H9 (cell line): Measurements from ENCODE around the gene RUNX1. TPM values are rescaled to one million over a fixed set of nuclear protein-coding genes. Genes with fewer than 3 reads are reported as not detected.

Source experiments
- DNase-seq: peaks from one replicate; pipeline ENCODE4 v3.0.0-alpha.2; 2017
- H2AFZ ChIP-seq: one replicate; pipeline ENCODE4 v1.6.1; 2013; ENCODE audit warnings: mild to moderate bottlenecking, low read length, control low read depth, moderate library complexity
- H2AK5ac ChIP-seq: 2 replicates; pipeline ENCODE4 v1.6.1; 2013; ENCODE audit warnings: low read length, control low read depth, mixed read lengths; ENCODE audit not compliant: insufficient read length
- H2BK120ac ChIP-seq: one replicate; pipeline ENCODE4 v1.6.1; 2013; ENCODE audit warnings: low read depth, mild to moderate bottlenecking, low read length, control low read depth, inconsistent platforms; ENCODE audit not compliant: poor library complexity, severe bottlenecking
- H2BK12ac ChIP-seq: 2 replicates; pipeline ENCODE4 v1.6.1; 2013; ENCODE audit warnings: low read length, control low read depth, mixed read lengths, low read depth; ENCODE audit not compliant: insufficient read length
- H2BK15ac ChIP-seq: 2 replicates; pipeline ENCODE4 v1.6.1; 2013; ENCODE audit warnings: low read depth, low read length, control low read depth
- H2BK20ac ChIP-seq: one replicate; pipeline ENCODE4 v1.6.1; 2013; ENCODE audit warnings: low read depth, mild to moderate bottlenecking, low read length, control low read depth, inconsistent platforms; ENCODE audit not compliant: poor library complexity, severe bottlenecking
- H2BK5ac ChIP-seq: 2 replicates; pipeline ENCODE4 v1.6.1; 2013; ENCODE audit warnings: low read length, control low read depth, mixed read lengths; ENCODE audit not compliant: insufficient read length
- H3K14ac ChIP-seq: 2 replicates; pipeline ENCODE4 v1.6.1; 2013; ENCODE audit warnings: low read length, control low read depth; ENCODE audit not compliant: insufficient read depth
- H3K18ac ChIP-seq: 2 replicates; pipeline ENCODE4 v1.6.1; 2013; ENCODE audit warnings: low read depth, mild to moderate bottlenecking, mixed read lengths, low read length, control low read depth; ENCODE audit not compliant: insufficient read length
- H3K23ac ChIP-seq: 2 replicates; pipeline ENCODE4 v1.6.1; 2013; ENCODE audit warnings: low read length, control low read depth, mixed read lengths, low read depth; ENCODE audit not compliant: insufficient read length
- H3K23me2 ChIP-seq: 2 replicates; pipeline ENCODE4 v1.6.1; 2013; ENCODE audit warnings: low read depth, mild to moderate bottlenecking, mixed read lengths, low read length, control low read depth; ENCODE audit not compliant: insufficient read length, poor library complexity, severe bottlenecking
- H3K27ac ChIP-seq: 2 replicates; pipeline ENCODE4 v1.5.1; 2013; ENCODE audit warnings: low read length, control low read depth, mixed read lengths, low read depth; ENCODE audit not compliant: insufficient read length
- H3K27me3 ChIP-seq: 2 replicates; pipeline ENCODE4 v1.6.1; 2013; ENCODE audit warnings: low read length, control low read depth, inconsistent platforms; ENCODE audit not compliant: insufficient read depth
- H3K4ac ChIP-seq: 2 replicates; pipeline ENCODE4 v1.6.1; 2013; ENCODE audit warnings: low read depth, mild to moderate bottlenecking, control low read depth, inconsistent platforms, low read length, moderate library complexity
- H3K4me1 ChIP-seq: 2 replicates; pipeline ENCODE4 v1.6.1; 2013; ENCODE audit warnings: low read length, control low read depth, inconsistent platforms; ENCODE audit not compliant: insufficient read depth
- H3K4me2 ChIP-seq: 2 replicates; pipeline ENCODE4 v1.6.1; 2013; ENCODE audit warnings: low read length, control low read depth, mixed read lengths; ENCODE audit not compliant: insufficient read length, insufficient read depth
- H3K56ac ChIP-seq: 2 replicates; pipeline ENCODE4 v1.6.1; 2013; ENCODE audit warnings: low read depth, mild to moderate bottlenecking, mixed read lengths, low read length, control low read depth; ENCODE audit not compliant: insufficient read length
- H3K79me1 ChIP-seq: 2 replicates; pipeline ENCODE4 v1.6.1; 2013; ENCODE audit warnings: low read depth, mild to moderate bottlenecking, moderate library complexity, low read length, control low read depth, inconsistent platforms; ENCODE audit not compliant: insufficient read depth, poor library complexity, severe bottlenecking
- H3K79me2 ChIP-seq: 2 replicates; pipeline ENCODE4 v1.6.1; 2013; ENCODE audit warnings: low read length, control low read depth, inconsistent platforms; ENCODE audit not compliant: insufficient read depth
- H3K9ac ChIP-seq: 2 replicates; pipeline ENCODE4 v1.6.1; 2013; ENCODE audit warnings: low read length, control low read depth, mixed read lengths; ENCODE audit not compliant: insufficient read length; ENCODE audit errors: extremely low read depth
- H3K9me3 ChIP-seq: one replicate; pipeline ENCODE4 v1.6.1; 2013; ENCODE audit warnings: low read depth, low read length, inconsistent platforms; ENCODE audit not compliant: control insufficient read depth
- H3T11ph ChIP-seq: one replicate; pipeline ENCODE4 v1.6.1; 2013; ENCODE audit warnings: mild to moderate bottlenecking, low read length, control low read depth, inconsistent platforms
- H4K20me1 ChIP-seq: one replicate; pipeline ENCODE4 v1.6.1; 2013; ENCODE audit not compliant: control insufficient read depth, insufficient read length, insufficient read depth
- H4K5ac ChIP-seq: 2 replicates; pipeline ENCODE4 v1.6.1; 2013; ENCODE audit warnings: low read depth, mild to moderate bottlenecking, mixed read lengths, low read length, control low read depth; ENCODE audit not compliant: insufficient read length
- H4K8ac ChIP-seq: replicated peaks from 2 replicates; pipeline ENCODE4 v1.6.1; 2013; ENCODE audit warnings: low read length, control low read depth, mixed read lengths, low read depth; ENCODE audit not compliant: insufficient read length
- H4K91ac ChIP-seq: 2 replicates; pipeline ENCODE4 v1.6.1; 2013; ENCODE audit warnings: low read depth, mild to moderate bottlenecking, moderate library complexity, mixed read lengths, low read length, control low read depth; ENCODE audit not compliant: insufficient read length
- H3K27ac Mint-ChIP-seq, 3 experiments: 2 replicates in 2 of 3; 3 replicates in 1 of 3; pipeline ENCODE4 v1.8.0; 2020 to 2021; ENCODE audit warnings: mixed read lengths in 3 of 3, mild to moderate bottlenecking in 1 of 3, moderate library complexity in 1 of 3
- H3K27me3 Mint-ChIP-seq: 2 replicates; pipeline ENCODE4 v1.8.0; 2021; ENCODE audit warnings: low read depth, mild to moderate bottlenecking, moderate library complexity, mixed read lengths
- H3K36me3 Mint-ChIP-seq, 3 experiments: 2 replicates in 2 of 3; 3 replicates in 1 of 3; pipeline ENCODE4 v1.8.0; 2020 to 2021; ENCODE audit warnings: low read depth in 3 of 3, mixed read lengths in 3 of 3; ENCODE audit not compliant: insufficient read depth in 1 of 3
- H3K4me1 Mint-ChIP-seq, 2 experiments: 2 replicates each; pipeline ENCODE4 v1.8.0; 2020; ENCODE audit warnings: mixed read lengths in 2 of 2
- H3K4me3 Mint-ChIP-seq, 2 experiments: 2 replicates in 1 of 2; 3 replicates in 1 of 2; pipeline ENCODE4 v1.8.0; 2020 to 2021; ENCODE audit warnings: mild to moderate bottlenecking in 2 of 2, mixed read lengths in 2 of 2, moderate library complexity in 1 of 2
- H3K9me3 Mint-ChIP-seq, 2 experiments: 2 replicates in 1 of 2; 3 replicates in 1 of 2; pipeline ENCODE4 v1.8.0; 2020; ENCODE audit warnings: mild to moderate bottlenecking in 2 of 2, mixed read lengths in 2 of 2, moderate library complexity in 1 of 2
- WGBS: extraction: QIAGEN DNeasy Blood & Tissue Kit; methylation state at CpG from one replicate; pipeline ENCODE4 v1.1.7; 2013; ENCODE audit warnings: missing lambda C conversion rate, low lambda C conversion rate, mixed read lengths; ENCODE audit not compliant: insufficient read length; ENCODE audit errors: extremely low coverage; 5-methylcytosine and 5-hydroxymethylcytosine counted together
- total RNA-seq: library from RNA; stranded (reverse); gene quantifications from 2 replicates; pipeline ENCODE4 v1.2.1, GENCODE V29; 2021
- TF ChIP-seq, protein P1 (sequence below): fragments of 200-600 bp; sonication (generic); conservative IDR thresholded peaks from 3 replicates; pipeline ENCODE4 v1.8.0; 2021; ENCODE audit warnings: antibody characterized with exemption, mild to moderate bottlenecking

The RUNX1 gene
- total RNA-seq, 1 experiment from 2014 or later, result 0.72 TPM

DNA sequence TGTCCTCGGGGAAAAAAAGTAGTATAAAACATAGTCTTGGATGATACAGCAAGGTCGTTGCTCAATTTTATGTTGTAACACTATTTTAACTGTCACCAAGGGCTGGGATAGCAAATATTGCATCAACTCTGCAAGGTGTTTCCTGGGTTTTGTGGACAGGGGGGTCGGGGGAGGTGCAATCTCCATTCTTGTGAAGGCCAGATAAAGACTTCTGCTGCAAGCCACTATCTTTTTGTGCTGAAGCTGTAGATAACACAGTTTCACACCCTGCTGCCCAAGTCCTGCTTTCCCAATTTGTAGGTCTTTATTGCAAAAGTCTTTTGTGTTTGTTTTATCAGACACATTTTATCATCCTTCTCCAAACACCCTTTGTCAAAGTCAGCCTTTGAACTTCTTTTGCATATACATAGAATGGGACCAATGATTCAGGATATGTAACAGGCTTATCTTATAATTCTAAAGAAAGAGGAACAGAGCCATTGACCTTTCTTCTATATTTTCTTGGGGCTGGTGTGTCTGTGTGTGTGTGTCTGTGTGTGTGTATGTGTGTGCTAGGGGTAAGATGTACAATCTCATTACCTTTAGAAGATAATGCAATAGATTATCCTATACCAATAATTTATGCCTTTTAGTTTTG is 140.6 kb downstream of the RUNX1 start:
- H2BK15ac ChIP-seq, result no peak overlapping the region
- no peak overlapping the region for H3K9ac ChIP-seq
- no peak for DNase-seq
- H4K5ac ChIP-seq, result no peak overlapping the region
- H3K4me1 ChIP-seq, result no peaks in the 10 kb centered on the region
- H3K14ac ChIP-seq, result no peak overlapping the region
- no peaks in the 10 kb centered on the region for H3K36me3 Mint-ChIP-seq
- H3K9me3 Mint-ChIP-seq, result no peaks in the 10 kb centered on the region
- H2BK12ac ChIP-seq, result no peak overlapping the region
- H3K79me2 ChIP-seq, result no peaks in the 10 kb centered on the region
- H3K4me2 ChIP-seq, result no peak overlapping the region
- H3K56ac ChIP-seq, result no peak overlapping the region
- no peak overlapping the region for H2AK5ac ChIP-seq
- TF ChIP-seq, protein P1, sequence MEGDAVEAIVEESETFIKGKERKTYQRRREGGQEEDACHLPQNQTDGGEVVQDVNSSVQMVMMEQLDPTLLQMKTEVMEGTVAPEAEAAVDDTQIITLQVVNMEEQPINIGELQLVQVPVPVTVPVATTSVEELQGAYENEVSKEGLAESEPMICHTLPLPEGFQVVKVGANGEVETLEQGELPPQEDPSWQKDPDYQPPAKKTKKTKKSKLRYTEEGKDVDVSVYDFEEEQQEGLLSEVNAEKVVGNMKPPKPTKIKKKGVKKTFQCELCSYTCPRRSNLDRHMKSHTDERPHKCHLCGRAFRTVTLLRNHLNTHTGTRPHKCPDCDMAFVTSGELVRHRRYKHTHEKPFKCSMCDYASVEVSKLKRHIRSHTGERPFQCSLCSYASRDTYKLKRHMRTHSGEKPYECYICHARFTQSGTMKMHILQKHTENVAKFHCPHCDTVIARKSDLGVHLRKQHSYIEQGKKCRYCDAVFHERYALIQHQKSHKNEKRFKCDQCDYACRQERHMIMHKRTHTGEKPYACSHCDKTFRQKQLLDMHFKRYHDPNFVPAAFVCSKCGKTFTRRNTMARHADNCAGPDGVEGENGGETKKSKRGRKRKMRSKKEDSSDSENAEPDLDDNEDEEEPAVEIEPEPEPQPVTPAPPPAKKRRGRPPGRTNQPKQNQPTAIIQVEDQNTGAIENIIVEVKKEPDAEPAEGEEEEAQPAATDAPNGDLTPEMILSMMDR, result no peak
- no peak overlapping the region for H2AFZ ChIP-seq
- no peak overlapping the region for H3K4ac ChIP-seq
- WGBS, result no CpG with 5 or more reads among the region's 3 CpGs
- H3K18ac ChIP-seq, result no peak overlapping the region
- H3K27ac Mint-ChIP-seq, result no peak overlapping the region
- no peaks in the 10 kb centered on the region for H3K23me2 ChIP-seq
- H2BK120ac ChIP-seq, result no peak overlapping the region
- peaks cover 23 to 24% of the 10 kb centered on the region in 2 experiments for H3K4me1 Mint-ChIP-seq
- no peak overlapping the region for H3K27ac ChIP-seq
- no peak overlapping the region for H4K91ac ChIP-seq
- H3T11ph ChIP-seq, result no peak overlapping the region
- H2BK5ac ChIP-seq, result no peak overlapping the region
- H3K9me3 ChIP-seq, result no peaks in the 10 kb centered on the region
- H3K4me3 Mint-ChIP-seq, result no peak overlapping the region
- no peak overlapping the region for H4K8ac ChIP-seq
- peaks cover 5% of the 10 kb centered on the region for H3K27me3 Mint-ChIP-seq
- H3K79me1 ChIP-seq, result no peaks in the 10 kb centered on the region
- H3K27me3 ChIP-seq, result no peaks in the 10 kb centered on the region
- H3K23ac ChIP-seq, result no peak overlapping the region
- H4K20me1 ChIP-seq, result no peaks in the 10 kb centered on the region
- no peak overlapping the region for H2BK20ac ChIP-seq
